D341Med (cell line): ENCODE data around the gene S100A12.
"Not testable (repeated sequence)": the region's sequence is repeated elsewhere in the genome, so short reads cannot be mapped to it uniquely, and the experiment has no call there.

Experiments used
- DNase-seq: peaks from one replicate; pipeline ENCODE4 v3.0.0; 2012; ENCODE audit warnings: low spot score

S100A12 gene

GRCh38 chr1:153375511-153375910 lies at the start of gene S100A12:
S100A12 (minus strand) TSS chr1:153375621; CDS start chr1:153374592, 1,029 bp downstream.
- no peak for DNase-seq

- DNase-seq, result no peak
These were observed 47.1 kb upstream of the S100A12 start for GRCh38 chr1:153422450-153423068.

GRCh38 chr1:153420306-153420705 lies 44.9 kb upstream of the S100A12 start:
- DNase-seq, result no peak

GRCh38 chr1:153419436-153419793 lies 44.0 kb upstream of the S100A12 start:
- DNase-seq, result not testable (repeated sequence)

- not testable (repeated sequence) for DNase-seq
These were observed 43.5 kb upstream of the S100A12 start for GRCh38 chr1:153418758-153419435.

- DNase-seq, result no peak
These were observed 41.9 kb upstream of the S100A12 start for GRCh38 chr1:153417136-153417888.

GRCh38 chr1:153415850-153416570 lies 40.6 kb upstream of the S100A12 start, which contains the start of gene S100A7A:
S100A7A (plus strand) TSS chr1:153416520; CDS start chr1:153418083, 1,563 bp downstream.
- no peak for DNase-seq

GRCh38 chr1:153413961-153414360 lies 38.5 kb upstream of the S100A12 start:
- not testable (repeated sequence) for DNase-seq

GRCh38 chr1:153407274-153407673 lies 31.9 kb upstream of the S100A12 start:
- DNase-seq, result not testable (repeated sequence)

- DNase-seq, result not testable (repeated sequence)
These were observed 30.6 kb upstream of the S100A12 start for GRCh38 chr1:153405825-153406599.

- peak; percentile 59 for DNase-seq
These were observed 29.3 kb upstream of the S100A12 start for GRCh38 chr1:153404768-153405167.

GRCh38 chr1:153404086-153404635 lies 28.7 kb upstream of the S100A12 start:
- DNase-seq, result no peak

GRCh38 chr1:153403421-153404085 lies 28.1 kb upstream of the S100A12 start:
- no peak for DNase-seq

GRCh38 chr1:153402226-153402625 lies 26.8 kb upstream of the S100A12 start:
- DNase-seq, result no peak

GRCh38 chr1:153401461-153401860 lies 26.0 kb upstream of the S100A12 start:
- DNase-seq, result no peak

GRCh38 chr1:153400244-153400643 lies 24.8 kb upstream of the S100A12 start:
- DNase-seq, result no peak

GRCh38 chr1:153399401-153400055 lies 24.1 kb upstream of the S100A12 start:
- DNase-seq, result no peak

GRCh38 chr1:153397924-153398651 lies 22.7 kb upstream of the S100A12 start:
- no peak for DNase-seq
